HG02884 (cell line): Measurements from ENCODE around the gene R3HDML.

ENCODE experiments used
- ATAC-seq: cut with Tn5 transposase; IDR thresholded peaks from one replicate; pipeline ENCODE4 v1.9.1; 2021; ENCODE audit warnings: mild to moderate bottlenecking, moderate library complexity; ENCODE audit not compliant: unreplicated experiment

The R3HDML gene

GRCh38 chr20:44398335-44398734, 61.5 kb downstream of the R3HDML start:
- ATAC-seq, result no peak

DNA sequence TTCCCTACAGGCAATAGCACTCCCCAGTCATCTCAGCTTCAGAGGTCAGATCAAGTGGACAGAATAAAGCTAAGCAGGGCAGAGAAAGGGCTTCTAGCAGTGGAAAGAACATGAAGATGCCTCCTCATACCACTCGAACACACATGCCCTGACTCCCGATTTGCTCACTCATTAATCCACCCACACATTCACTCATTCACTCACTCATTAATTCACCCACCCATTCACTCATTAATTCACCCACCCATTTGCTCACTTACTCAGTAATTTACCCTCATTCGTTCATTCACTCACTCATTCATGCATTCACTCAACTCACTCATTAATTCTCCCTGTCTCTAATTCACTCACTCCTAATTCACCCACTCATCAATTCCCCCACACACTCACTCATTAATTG, 62.6 kb downstream of the R3HDML start:
- ATAC-seq, result no peak

- ATAC-seq, result no peak
Observed at GRCh38 chr20:44400671-44400969, 63.8 kb downstream of the R3HDML start.
